Eye (tissue), 1 donor: ENCODE data around the gene PLXNB3.
A peak's percentile ranks its signal among the peaks of the same experiment; 100 is the strongest.

ENCODE experiments used
- DNase-seq: peaks from one replicate; pipeline ENCODE4 v3.0.0-alpha.2; 2015

Gene PLXNB3

DNA sequence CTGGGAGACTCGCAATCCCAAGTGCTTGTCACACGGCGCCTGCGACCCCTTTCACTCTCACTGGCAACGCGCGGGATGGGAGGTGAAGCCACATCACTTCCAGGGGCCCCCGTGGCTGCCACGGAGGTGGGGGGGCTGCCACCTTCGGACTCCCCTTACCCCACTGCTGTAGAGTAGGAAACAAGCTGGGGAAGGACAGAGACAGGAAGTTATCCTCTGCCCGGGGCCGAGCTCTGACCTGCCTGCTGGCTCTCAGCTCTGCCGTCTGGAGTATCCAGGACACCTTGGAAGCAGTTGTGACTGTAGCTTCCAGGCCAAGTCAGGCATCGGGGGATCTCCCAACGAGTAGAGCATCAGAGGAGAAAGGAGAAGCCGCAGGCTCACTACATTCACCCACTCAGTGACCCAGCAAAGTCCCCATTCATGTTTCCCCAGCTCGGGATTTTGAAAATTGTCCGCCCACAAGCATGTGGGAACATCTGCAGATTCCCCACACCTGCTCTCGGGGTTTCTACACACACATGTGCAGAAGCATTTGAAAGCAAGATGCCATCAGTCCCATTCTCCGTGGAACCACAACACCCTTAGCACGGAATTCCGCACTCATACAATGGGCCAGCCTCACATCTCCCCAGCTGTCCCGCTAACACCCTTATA lies 55.5 kb downstream of the PLXNB3 start:
- DNase-seq, result peak; percentile 68

DNA sequence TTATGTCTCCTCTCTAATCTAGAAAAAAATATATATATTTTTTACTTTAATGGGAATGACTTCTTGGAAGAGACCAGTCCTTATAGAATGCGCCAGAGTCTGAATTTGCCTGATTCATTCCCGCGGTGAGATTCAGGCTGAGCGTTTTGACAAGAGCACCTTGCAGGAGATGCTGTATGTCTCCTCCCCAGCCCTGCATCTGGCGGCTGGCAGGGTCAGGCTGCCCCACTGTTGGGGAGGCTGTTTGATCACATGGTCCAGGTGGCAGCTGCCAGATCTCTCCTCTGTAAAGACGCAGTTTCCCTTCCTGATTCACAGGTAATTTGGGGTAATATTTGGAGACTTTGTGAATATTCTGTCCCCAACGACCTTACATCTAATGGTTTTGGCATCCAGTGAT lies 56.6 kb downstream of the PLXNB3 start:
- DNase-seq, result no peak

DNA sequence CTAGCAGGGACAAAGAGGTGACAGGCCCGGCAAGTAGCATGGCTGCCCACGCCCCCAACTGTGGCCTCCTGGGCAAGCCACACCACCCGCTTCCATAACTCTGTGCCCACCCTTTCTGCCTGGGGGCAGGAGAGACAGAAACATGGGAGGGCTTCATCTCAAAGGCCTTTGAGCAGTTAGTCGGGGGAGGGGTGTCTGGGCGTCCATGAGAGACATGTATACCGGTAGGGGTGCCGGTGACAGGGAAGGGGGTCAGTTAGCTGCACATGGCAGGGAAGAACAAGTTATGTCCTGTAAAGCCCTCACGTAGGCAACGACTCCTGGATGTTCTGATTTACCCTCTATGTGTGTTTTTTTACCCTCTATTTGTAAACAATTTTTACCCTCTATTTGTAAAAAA lies 57.0 kb downstream of the PLXNB3 start:
- no peak for DNase-seq

DNA sequence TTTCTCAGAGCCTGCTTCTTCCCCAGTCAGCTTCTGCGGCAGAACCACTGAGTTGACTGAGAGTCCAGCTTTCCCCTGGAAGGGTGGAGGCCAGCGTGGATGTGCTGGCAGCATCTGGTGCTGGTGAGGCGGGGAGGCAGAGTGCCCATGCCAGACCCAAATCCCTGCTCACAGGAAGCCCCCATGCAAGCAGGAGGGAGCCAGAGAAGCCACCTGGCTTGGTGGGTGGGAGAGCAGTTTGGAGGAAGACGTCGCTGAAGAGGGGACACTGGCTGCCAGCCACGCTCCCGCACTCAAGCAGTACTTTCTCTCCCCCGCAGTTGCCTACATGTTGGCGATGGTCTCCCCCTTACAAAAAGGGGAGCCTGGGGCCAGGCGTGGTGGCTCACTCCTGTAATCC lies 60.3 kb downstream of the PLXNB3 start:
- no peak for DNase-seq

DNA sequence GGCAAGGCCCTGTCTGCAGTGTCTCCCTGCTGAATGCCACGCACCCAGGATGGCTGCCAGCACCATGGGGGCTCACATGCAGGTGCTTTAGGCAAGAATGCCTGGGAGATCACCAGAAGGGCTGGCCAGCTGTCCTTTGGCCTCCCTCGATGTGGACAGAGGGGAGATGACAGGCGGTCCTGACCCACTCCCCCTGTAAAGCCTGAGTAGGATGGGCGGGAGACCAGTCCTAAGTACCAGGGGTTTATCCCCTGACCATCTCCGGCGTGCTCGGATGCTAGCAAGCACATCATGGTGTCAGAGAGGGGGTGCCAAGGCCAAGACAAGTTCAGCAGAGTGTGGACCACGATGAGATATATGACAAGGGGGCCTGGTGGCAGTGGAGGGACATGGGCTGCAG lies 61.0 kb downstream of the PLXNB3 start:
- no peak for DNase-seq
